IPS DF 4.7 (cell line): ENCODE results near the gene HSF5.

Experiments
- DNase-seq: peaks from one replicate; pipeline ENCODE4 v3.0.0-alpha.2; 2013; ENCODE audit warnings: low spot score; ENCODE audit errors: extremely low read depth

Gene HSF5

GRCh38 chr17:58487589-58488427 is at the start of gene HSF5:
Gene HSF5 (minus strand): TSS chr17:58488408. CDS start chr17:58488274, 134 bp downstream.
- no peak for DNase-seq

DNA sequence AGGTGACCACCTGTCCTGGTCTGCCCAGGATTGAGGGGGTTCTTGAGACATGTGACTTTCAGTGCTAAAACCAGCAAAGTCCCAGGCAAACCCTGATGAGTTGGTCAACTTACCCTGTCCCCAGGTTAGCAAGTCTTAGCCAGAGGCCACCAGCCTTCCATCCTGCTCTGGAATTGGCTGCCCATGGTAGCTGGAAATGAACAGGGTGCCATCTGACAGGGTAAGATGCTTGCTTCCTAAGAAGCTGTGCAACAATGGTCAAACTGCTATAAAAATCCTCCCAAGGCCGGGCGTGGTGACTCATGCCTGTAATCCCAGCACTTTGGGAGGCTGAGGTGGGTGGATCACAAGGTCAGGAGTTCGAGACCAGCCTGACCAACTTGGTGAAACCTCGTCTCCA is 49.1 kb upstream of the HSF5 start:
- DNase-seq, result no peak

- no peak for DNase-seq
Measured at GRCh38 chr17:58536542-58536941, 48.3 kb upstream of the HSF5 start.

- no peak for DNase-seq
Measured at GRCh38 chr17:58535431-58535830, 47.2 kb upstream of the HSF5 start.

DNA sequence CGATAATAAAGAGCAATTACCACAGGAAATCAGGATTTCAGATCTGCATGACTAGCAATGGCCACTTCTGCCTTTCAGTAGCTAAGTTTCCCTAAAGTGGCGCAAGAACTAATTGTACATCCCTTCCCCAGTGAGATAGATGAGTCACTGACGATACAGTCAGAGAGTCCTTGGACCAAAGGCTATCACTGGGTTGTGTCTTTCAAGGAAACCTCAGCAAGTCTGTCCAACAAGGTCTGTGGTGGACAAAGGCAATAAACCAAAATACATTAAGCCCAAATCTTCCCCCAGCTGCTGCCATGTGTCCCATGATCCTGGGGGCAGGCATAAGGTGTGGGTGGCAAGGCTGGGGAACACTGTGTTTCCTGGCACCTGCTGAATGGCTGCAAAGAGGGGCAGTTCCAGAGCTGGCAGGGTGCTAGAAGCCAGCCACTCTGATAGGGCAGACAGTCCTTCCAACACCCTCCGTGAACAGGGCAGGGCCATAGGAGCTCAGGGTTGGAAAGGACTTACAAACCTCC is 46.8 kb upstream of the HSF5 start:
- no peak for DNase-seq

GRCh38 chr17:58534331-58534730 is 46.1 kb upstream of the HSF5 start:
- no peak for DNase-seq

DNA sequence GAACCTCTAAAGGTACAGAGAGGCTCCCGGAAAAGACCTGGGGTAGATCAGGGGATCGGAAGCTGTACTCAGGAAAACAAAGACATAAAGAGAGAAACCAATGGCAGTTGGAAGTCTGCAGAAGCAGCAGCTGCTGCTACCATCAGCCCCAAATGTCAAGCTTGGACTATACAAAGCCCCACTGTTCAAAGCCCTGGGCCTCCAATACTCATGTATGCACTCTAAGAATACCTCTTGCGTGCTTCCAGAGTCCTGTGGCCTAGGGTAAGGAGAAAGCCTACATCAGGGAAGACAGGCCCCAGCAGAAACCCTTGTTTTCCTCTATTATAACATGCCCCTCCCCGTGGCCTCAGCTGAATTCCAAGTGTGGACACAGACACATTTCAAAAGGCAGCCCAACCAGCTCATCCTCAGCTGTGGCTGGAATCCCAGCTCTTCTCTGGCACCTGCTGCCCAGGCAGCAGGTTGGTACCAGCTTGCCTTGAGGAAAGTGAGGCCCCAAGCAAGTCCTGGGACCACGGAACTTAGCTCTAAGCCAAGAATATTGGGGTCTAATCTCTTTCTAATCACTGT is 45.5 kb upstream of the HSF5 start:
- no peak for DNase-seq

DNA sequence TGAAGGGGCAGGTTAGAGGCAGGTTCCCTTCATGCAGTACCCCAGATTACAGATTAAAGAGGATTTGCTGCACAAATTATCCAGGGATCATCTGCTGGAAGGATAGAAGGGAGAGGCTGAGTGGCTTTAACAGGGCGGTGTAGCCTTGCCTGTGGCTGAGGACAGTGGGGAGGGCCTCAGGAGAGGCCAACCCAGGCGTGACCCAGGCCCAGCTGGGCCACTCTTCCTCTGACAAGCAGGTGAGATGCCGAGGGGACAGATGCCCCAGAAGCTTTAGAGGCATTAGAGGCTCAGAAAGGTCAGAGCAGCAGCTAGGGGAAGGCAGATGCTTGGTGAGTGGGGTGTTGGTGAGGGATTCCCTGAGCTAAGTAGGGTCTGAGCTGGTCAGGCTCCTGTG is 44.3 kb upstream of the HSF5 start:
- DNase-seq, result no peak

GRCh38 chr17:58531661-58532554 is 43.7 kb upstream of the HSF5 start:
- no peak for DNase-seq

- DNase-seq, result no peak
Measured at GRCh38 chr17:58531122-58531521, 42.9 kb upstream of the HSF5 start.

DNA sequence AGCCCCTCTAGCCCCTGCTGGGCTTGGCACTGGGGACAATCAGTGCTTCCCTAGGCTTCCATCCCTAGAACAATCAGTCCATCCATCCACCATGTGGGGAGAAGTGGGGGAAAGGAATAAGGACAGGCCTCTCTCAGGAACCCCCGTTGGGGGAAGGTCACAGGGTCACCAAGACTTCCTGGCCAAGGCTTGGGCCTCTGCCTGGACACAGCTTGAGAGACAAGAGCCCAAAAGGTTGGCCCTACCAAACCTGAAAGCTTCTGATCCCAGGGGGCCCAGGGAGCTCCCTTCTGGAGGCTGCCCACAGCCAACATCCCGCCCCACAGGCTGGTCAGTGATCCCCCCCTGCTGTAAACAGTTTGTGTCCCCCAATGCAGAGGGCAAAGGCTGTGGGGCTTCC is 42.4 kb upstream of the HSF5 start:
- DNase-seq, result no peak

- no peak for DNase-seq
Measured at GRCh38 chr17:58529275-58529674, 41.1 kb upstream of the HSF5 start.

DNA sequence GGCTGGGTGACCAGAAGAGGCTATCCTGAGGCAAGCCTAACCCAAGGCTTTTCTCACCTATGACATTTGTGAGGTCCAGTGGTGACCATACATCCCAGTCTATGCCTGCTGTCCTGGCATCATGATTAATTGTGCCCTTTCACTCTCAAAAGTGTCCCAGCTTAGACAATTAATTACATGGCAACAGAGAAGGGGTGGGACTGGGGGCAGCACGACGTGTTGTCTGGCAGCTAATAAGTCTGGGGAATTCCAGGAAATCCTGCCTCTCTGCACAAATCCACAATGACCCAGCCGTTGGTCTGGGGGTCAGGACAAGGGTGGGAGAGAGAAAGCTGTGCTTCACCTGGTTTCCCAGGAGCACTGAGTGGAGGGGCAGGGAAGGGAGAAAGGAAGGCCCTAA is 40.2 kb upstream of the HSF5 start:
- DNase-seq, result no peak

GRCh38 chr17:58527949-58528348 is 39.7 kb upstream of the HSF5 start:
- DNase-seq, result no peak

- DNase-seq, result no peak
Measured at GRCh38 chr17:58527306-58527705, 39.1 kb upstream of the HSF5 start.

DNA sequence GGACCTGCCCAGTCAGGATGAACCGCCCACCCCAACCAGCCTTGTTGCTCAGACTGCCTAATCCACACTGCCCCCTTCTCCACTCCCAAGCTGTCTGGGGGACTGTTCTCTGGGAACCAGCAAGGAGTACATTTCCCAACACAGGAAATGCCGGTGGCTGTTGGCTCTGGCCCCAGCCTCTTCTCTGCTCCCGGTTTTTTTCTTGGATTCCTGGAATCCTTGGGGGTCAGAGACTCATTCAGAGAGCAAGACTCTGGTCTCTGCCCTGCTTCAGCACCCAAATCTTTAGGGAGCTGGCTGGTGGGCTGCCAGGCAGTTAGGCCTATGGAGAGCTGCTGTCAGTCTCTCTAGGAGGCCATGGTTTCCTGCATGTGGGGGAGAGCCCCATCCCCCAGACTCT is 37.0 kb upstream of the HSF5 start:
- DNase-seq, result no peak

GRCh38 chr17:58521680-58522079 is 33.5 kb upstream of the HSF5 start:
- DNase-seq, result no peak

DNA sequence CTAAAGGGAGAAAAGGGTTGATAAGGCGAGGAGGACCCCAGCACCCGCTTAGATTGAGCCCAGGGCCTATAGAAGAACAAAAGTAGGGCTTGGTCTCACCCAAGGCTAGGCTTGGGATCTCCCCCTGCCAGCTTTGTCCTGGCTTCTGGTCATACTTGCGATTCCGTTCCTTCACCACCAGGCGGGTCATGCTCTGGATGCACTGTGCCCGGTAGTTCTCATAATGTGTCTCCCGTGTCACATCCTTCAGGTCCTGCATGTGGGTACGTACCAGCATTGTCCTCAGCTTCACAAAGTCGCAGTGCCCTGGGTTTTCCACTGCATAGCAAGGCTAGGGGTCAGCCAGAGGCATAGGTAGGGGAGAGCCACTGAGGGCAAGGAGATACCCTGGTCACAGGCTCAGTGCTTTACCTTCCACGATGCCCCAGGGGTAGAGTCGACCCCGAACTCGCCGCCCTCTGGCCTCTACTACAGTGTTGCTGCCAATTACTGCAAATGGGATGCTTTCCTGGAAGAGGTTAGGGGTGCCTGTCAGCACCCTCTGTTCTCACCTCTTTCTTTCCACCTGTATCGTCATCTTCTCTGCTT is 32.7 kb upstream of the HSF5 start:
- DNase-seq, result no peak

GRCh38 chr17:58517928-58518609 is 29.9 kb upstream of the HSF5 start:
- peak; percentile 98 for DNase-seq

- DNase-seq, result no peak
Measured at GRCh38 chr17:58517378-58517927, 29.2 kb upstream of the HSF5 start.
